Calu3 (cell line): ENCODE results near the gene PSORS1C2. TPM values are rescaled to one million over a fixed set of nuclear protein-coding genes. Genes with fewer than 3 reads are reported as not detected.

ENCODE experiments used
- BruUV-seq: library from RNA; stranded (reverse); fragments of 400-500 nt; replicated peaks from 2 replicates; lab custom pipeline; 2021; lab: Mats Ljungman, UMichigan
- CTCF ChIA-PET: fragments of 300-600 bp; sonication (Branson Sonifier 250); formaldehyde crosslinking; loops from one replicate; lab custom pipeline; 2022; ENCODE audit warnings: antibody characterized with exemption; lab: Charles Lee
- DNase-seq: peaks from one replicate; pipeline ENCODE4 v3.0.0; 2022
- H3K27ac Mint-ChIP-seq: one replicate; pipeline ENCODE4 v1.8.0; 2022; ENCODE audit warnings: mixed read lengths; ENCODE audit not compliant: unreplicated experiment
- H3K27me3 Mint-ChIP-seq: one replicate; pipeline ENCODE4 v1.8.0; 2022; ENCODE audit warnings: mixed read lengths; ENCODE audit not compliant: unreplicated experiment
- H3K36me3 Mint-ChIP-seq: one replicate; pipeline ENCODE4 v1.8.0; 2022; ENCODE audit warnings: mild to moderate bottlenecking, moderate library complexity, mixed read lengths; ENCODE audit not compliant: insufficient read depth, unreplicated experiment
- H3K4me1 Mint-ChIP-seq: one replicate; pipeline ENCODE4 v1.8.0; 2022; ENCODE audit warnings: mild to moderate bottlenecking, low read depth, mixed read lengths; ENCODE audit not compliant: unreplicated experiment
- H3K4me3 Mint-ChIP-seq: one replicate; pipeline ENCODE4 v1.8.0; 2022; ENCODE audit warnings: mild to moderate bottlenecking, low read depth, moderate library complexity, mixed read lengths; ENCODE audit not compliant: unreplicated experiment
- H3K9me3 Mint-ChIP-seq: one replicate; pipeline ENCODE4 v1.8.0; 2022; ENCODE audit warnings: low read depth, mixed read lengths; ENCODE audit not compliant: unreplicated experiment
- intact Hi-C: fragments of 100-400 bp; cut with micrococcal nuclease; formaldehyde crosslinking; loops from one replicate; pipeline ENCODE4 v1.10.0; 2022; ENCODE audit not compliant: unreplicated experiment
- total RNA-seq: library from RNA; stranded (reverse); gene quantifications from 2 replicates; pipeline ENCODE4 v1.2.3, GENCODE V29; 2022
- TF ChIP-seq, protein P1 (sequence below): fragments of 200-600 bp; IDR thresholded peaks from one replicate; pipeline ENCODE4 v1.8.0; 2022; ENCODE audit warnings: antibody characterized with exemption; ENCODE audit not compliant: unreplicated experiment

PSORS1C2 gene
- total RNA-seq, 1 experiment from 2014 or later = not detected

DNA sequence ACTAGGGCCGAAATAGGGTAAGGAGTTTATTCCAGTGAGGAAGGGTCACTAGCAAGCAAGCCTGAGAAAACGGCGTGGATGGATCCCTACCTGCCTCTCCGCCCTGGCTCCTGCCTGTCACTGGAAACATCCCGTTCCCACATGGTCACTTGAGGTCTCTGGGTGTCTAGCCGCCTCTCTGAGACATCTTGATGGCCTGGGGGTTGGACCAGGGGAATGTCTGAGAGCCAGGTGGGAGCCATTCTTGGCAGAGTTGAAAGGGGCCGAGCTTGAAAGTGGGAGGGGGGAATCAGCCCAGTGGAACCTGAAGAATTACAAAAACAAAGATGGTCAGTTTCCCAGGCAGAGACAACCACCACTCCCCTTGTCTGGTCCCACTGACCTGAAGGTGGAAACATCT lies 17.8 kb upstream of the PSORS1C2 start:
- no peak for DNase-seq
- no TSS peak for BruUV-seq
- H3K36me3 Mint-ChIP-seq = peaks cover 69% of the 10 kb centered on the region
- peak overlapping the region; percentile 99 for H3K4me3 Mint-ChIP-seq
- H3K9me3 Mint-ChIP-seq = no peaks in the 10 kb centered on the region
- TF ChIP-seq, protein P1, sequence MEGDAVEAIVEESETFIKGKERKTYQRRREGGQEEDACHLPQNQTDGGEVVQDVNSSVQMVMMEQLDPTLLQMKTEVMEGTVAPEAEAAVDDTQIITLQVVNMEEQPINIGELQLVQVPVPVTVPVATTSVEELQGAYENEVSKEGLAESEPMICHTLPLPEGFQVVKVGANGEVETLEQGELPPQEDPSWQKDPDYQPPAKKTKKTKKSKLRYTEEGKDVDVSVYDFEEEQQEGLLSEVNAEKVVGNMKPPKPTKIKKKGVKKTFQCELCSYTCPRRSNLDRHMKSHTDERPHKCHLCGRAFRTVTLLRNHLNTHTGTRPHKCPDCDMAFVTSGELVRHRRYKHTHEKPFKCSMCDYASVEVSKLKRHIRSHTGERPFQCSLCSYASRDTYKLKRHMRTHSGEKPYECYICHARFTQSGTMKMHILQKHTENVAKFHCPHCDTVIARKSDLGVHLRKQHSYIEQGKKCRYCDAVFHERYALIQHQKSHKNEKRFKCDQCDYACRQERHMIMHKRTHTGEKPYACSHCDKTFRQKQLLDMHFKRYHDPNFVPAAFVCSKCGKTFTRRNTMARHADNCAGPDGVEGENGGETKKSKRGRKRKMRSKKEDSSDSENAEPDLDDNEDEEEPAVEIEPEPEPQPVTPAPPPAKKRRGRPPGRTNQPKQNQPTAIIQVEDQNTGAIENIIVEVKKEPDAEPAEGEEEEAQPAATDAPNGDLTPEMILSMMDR = no peak
- H3K4me1 Mint-ChIP-seq = peaks cover 38% of the 10 kb centered on the region
- intact Hi-C loops = no loop called here
- H3K27ac Mint-ChIP-seq = no peak overlapping the region
- no peaks in the 10 kb centered on the region for H3K27me3 Mint-ChIP-seq
- CTCF ChIA-PET = no interaction called here

DNA sequence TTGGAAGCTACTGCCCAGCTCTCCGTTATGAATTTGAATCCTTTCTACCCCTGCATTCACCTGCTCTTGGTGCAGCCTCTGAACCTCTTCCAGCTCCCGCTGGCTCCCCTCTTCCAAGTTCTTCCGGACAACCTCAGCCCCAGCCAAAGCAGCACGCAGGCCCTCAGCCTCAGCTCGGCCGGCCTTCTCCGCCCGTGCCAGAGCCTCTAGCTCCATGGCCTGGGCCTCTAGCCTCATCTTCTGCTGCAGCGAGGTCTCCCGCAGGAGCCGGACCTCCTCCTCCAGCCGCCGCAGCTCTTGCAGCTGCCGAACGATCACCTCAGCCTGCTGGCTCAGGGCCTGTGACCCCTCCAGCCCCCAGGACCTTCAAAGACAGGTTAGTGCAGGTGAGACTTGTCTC lies 15.6 kb upstream of the PSORS1C2 start:
- peaks cover 32% of the 10 kb centered on the region for H3K4me1 Mint-ChIP-seq
- TF ChIP-seq, protein P1 = no peak
- CTCF ChIA-PET = no interaction called here
- peaks cover 66% of the 10 kb centered on the region for H3K36me3 Mint-ChIP-seq
- no peaks in the 10 kb centered on the region for H3K27me3 Mint-ChIP-seq
- intact Hi-C loops = no loop called here
- no peak overlapping the region for H3K4me3 Mint-ChIP-seq
- no peaks in the 10 kb centered on the region for H3K9me3 Mint-ChIP-seq
- BruUV-seq = no TSS peak
- no peak for DNase-seq
- no peak overlapping the region for H3K27ac Mint-ChIP-seq

DNA sequence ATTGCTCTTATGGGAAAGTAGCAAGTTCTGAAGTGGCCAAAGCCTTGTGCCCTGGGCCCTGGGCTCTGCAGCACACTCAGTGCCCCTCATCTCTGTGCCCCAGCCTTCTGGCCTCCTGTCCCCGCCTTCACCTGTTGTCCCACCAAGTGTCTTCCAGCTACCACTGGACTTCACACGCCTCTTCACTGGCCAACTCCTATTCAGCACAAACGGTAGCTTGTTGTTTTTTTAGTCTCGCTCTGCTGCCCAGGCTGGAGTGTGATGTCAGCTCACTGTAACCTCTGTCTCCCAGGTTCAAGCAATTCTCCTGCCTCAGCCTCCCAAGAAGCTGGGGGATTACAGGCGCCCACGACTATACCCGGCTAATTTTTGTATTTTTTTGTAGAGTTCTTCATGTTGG lies 13.9 kb upstream of the PSORS1C2 start:
- intact Hi-C loops = no loop called here
- BruUV-seq = no TSS peak

DNA sequence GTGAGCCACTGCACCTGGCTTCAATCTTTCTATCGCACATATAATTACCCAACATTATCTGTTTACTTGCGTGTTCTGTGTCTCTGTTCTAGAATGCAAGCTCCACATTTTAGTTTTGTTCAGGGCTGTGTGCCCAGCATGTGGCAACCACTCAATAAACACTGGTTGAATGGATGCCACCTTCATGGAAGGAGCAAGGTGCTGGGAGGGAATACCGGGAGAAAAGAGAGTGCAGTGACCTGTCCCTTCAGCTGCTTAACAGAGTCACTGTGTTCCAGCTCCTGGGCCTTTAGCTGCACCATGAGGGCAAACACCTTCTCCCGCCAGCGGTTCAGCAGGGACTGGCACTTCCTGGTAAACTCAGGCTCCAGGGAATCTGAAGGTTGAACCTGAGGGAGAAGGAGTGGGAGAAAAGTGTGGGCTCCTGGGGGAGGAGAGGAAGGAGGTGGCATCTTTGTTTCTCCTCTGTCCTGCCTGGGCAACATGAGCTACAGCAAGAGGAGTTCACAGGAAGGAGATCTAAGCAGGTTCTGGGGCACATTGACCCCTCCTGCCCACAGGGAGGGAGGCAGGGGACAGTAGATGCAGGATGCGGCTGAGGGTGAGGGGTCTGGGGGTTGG lies 11.1 kb upstream of the PSORS1C2 start:
- TF ChIP-seq, protein P1 = no peak
- Mint-ChIP-seq H3K27ac (no peak overlapping the region), H3K4me3 (no peak overlapping the region), H3K27me3 (no peaks in the 10 kb centered on the region), H3K36me3 (peaks cover 59% of the 10 kb centered on the region), H3K4me1 (no peaks in the 10 kb centered on the region), H3K9me3 (no peaks in the 10 kb centered on the region)
- no peak for DNase-seq
- CTCF ChIA-PET = interaction anchor here (0.6 to 1.8 kb wide), 2 partner anchors 8 to 44 kb away, joined by 3 to 7 read pairs; partner anchors contain the start of genes CCHCR1 and TCF19
- BruUV-seq = no TSS peak
- intact Hi-C loops = no loop called here

More for the DNA sequence above, 13.9 kb upstream of the PSORS1C2 start:
- Mint-ChIP-seq H3K36me3 (peaks cover 61% of the 10 kb centered on the region), H3K9me3 (no peaks in the 10 kb centered on the region), H3K27ac (no peak overlapping the region), H3K4me1 (peaks cover 15% of the 10 kb centered on the region), H3K27me3 (no peaks in the 10 kb centered on the region), H3K4me3 (no peak overlapping the region)
- CTCF ChIA-PET = interaction anchor here (0.7 to 1.2 kb wide), 4 partner anchors 11 to 446 kb away, joined by 3 to 6 read pairs (median 3); partner anchors contain the start of gene PSORS1C1
- DNase-seq = no peak
- TF ChIP-seq, protein P1 = no peak
